GM06990 (cell line): ENCODE results near the gene PANK4.

Source experiments
- DNase-seq: peaks from one replicate; pipeline ENCODE4 v3.0.0-alpha.2; 2011; ENCODE audit not compliant: insufficient read length; ENCODE audit errors: extremely low read depth
- H3K27me3 ChIP-seq: replicated peaks from 2 replicates; pipeline ENCODE4 v1.6.0; 2011; ENCODE audit warnings: low read length; ENCODE audit not compliant: control insufficient read depth, insufficient read depth
- H3K36me3 ChIP-seq: 2 replicates; pipeline ENCODE4 v1.5.1; 2011; ENCODE audit warnings: low read length; ENCODE audit not compliant: control insufficient read depth, insufficient read depth
- H3K4me3 ChIP-seq: replicated peaks from 2 replicates; pipeline ENCODE4 v1.5.1; 2011; ENCODE audit warnings: low read depth, mild to moderate bottlenecking, control low read depth, low read length
- CTCF ChIP-seq: IDR thresholded peaks from 2 replicates; pipeline ENCODE4 v1.5.1; 2011; ENCODE audit warnings: low read length, control low read depth, mild to moderate bottlenecking, inconsistent platforms; ENCODE audit not compliant: insufficient read depth, poor library complexity, severe bottlenecking

Gene PANK4

GRCh38 chr1:2476061-2476999, 50.1 kb downstream of the PANK4 start, which contains the start of gene PLCH2:
Gene PLCH2 (plus strand): TSS chr1:2476289. CDS start chr1:2476589, 300 bp downstream.
- Histone ChIP-seq H3K4me3 (no peak within 1 kb of the TSS), H3K36me3 (no peaks in the 10 kb centered on the region), H3K27me3 (no peaks in the 10 kb centered on the region; the same call in 1 of the 2 replicates)
- DNase-seq = no peak
- TF ChIP-seq CTCF = no peak

- Histone ChIP-seq H3K36me3 (no peaks in the 10 kb centered on the region), H3K27me3 (no peaks in the 10 kb centered on the region; the same call in 1 of the 2 replicates), H3K4me3 (no peak overlapping the region)
- no peak for DNase-seq
- TF ChIP-seq CTCF = no peak
These were observed 50.8 kb downstream of the PANK4 start for GRCh38 chr1:2475571-2475970.

- no peak for TF ChIP-seq CTCF
These were observed 51.4 kb downstream of the PANK4 start for GRCh38 chr1:2474933-2475371.

DNA sequence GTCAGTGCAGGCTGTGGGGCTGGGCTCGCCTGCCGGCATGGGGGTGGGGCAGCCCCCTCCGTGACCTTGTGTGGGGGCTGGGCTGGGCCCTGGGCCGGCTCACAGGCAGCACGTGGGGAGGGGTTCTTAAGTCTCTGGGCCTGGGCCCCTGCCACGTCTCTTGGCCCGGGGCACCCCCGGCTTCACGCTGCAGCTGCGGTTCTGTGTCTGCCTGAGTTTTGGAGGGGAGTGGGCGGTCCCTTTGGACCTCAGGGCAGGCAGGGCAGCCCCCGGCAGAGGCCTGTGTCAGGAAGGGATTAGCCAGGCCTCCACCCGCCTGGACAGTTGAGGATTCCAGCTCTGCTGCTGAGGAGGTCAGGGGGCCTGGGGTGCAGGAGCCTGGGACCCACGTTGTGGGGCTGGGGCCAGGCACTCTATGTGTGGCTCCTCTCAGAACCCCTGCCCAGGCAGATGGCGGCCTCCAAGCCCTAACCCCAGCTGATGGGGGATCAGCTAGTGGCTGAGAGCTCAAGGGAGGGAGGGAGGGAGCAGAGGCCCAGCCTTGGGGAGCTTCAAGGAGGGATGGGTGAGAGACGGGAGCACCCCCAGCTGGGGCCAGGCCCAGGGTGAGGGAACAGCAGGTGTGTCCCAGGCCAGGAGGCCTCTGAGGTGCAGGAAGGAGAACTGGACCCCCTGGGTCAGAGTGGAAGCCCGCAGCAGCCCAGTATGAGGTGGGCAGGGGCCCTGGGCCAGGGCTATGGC, 52.1 kb downstream of the PANK4 start:
- Histone ChIP-seq H3K4me3 (no peak overlapping the region), H3K36me3 (no peaks in the 10 kb centered on the region), H3K27me3 (no peaks in the 10 kb centered on the region; the same call in 1 of the 2 replicates)
- TF ChIP-seq CTCF = no peak
- no peak for DNase-seq

More at GRCh38 chr1:2474933-2475371, 51.4 kb downstream of the PANK4 start:
- H3K36me3 ChIP-seq = no peaks in the 10 kb centered on the region
- DNase-seq = no peak
- no peak overlapping the region for H3K4me3 ChIP-seq
- H3K27me3 ChIP-seq = no peaks in the 10 kb centered on the region; the same call in 1 of the 2 replicates

DNA sequence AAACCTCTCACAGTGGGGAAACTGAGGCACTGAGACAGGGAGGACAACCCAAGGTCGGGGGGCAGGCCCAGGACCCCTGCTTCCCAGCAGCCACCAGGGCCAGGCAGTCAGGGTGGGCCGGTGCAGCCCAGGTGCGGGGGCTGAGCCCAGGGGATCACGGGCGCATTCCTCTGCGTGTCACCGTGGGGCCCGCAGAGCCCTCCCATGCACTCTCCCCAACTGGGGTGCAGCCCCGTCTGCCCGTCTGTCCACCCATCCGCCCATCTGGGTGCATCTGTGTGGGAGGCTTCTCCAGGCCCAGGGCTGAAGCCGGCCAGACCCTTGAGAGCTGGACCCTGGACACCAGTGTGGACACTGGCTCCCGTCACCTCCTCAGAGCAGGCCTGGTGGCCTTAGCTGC, 53.2 kb downstream of the PANK4 start:
- Histone ChIP-seq H3K36me3 (no peaks in the 10 kb centered on the region), H3K4me3 (no peak overlapping the region), H3K27me3 (no peaks in the 10 kb centered on the region; the same call in 1 of the 2 replicates)
- DNase-seq = no peak
- TF ChIP-seq CTCF = no peak
